ENCODE measurements around the gene PHF11. TPM values are rescaled to one million over a fixed set of nuclear protein-coding genes. Genes with fewer than 3 reads are reported as not detected.
"Not testable (repeated sequence)": the region's sequence is repeated elsewhere in the genome, so short reads cannot be mapped to it uniquely, and the experiment has no call there.

Gene PHF11
- total RNA-seq, 2 donors from 2014 or later: 16.8 to 21.0 TPM

DNA sequence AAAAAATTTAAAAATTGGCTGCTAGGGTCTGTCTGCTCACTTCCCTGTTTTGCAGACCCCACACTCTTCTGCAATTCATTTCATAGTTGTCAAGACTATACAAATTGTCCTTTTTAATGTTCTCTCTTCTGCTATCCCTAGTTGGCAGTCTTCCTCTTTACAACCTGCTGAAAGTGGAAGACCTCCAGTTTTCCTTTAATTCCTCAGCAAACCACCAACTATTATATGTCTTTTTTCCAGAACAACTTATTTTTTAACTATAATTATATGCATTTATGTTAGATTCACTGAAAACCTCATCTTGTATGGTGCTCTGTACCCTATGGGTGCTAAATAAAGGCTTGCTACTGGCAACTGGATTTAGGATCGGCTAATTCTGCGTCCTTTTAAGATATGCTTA, 1.1 kb upstream of the PHF11 start:
- Histone ChIP-seq H3K27ac (ENCODE audit: low read depth, low read length) (no peak overlapping the region), H3K4me1 (ENCODE audit: control insufficient read depth, insufficient read depth, low read length) (no peaks in the 10 kb centered on the region), H3K9ac (ENCODE audit: extremely low read depth, low read length, poor library complexity, severe bottlenecking) (no peak overlapping the region), H3K27me3 (ENCODE audit: control insufficient read depth, insufficient read depth, low read length, poor library complexity, severe bottlenecking) (no peaks in the 10 kb centered on the region), H3K4me3 (ENCODE audit: low read length) (peak overlapping the region; percentile 71), H3K36me3 (ENCODE audit: control insufficient read depth, insufficient read depth, low read length) (no peaks in the 10 kb centered on the region), H3K9me3 (ENCODE audit: control insufficient read depth, low read length) (no peaks in the 10 kb centered on the region)
- WGBS, 2 experiments (ENCODE audit: insufficient coverage in 1 of 2, insufficient read length in 1 of 2): 100% methylated on average over 2 of the region's 2 CpGs; no CpG with 5 or more reads in 1 of the 2 experiments
- peaks cover 3% of the 10 kb centered on the region for H3K36me3 Mint-ChIP-seq (ENCODE audit: low read depth)
- no peak overlapping the region for H3K27ac Mint-ChIP-seq
- no peaks in the 10 kb centered on the region for H3K27me3 Mint-ChIP-seq (ENCODE audit: insufficient read depth)
- no peaks in the 10 kb centered on the region for H3K9me3 Mint-ChIP-seq
- peaks cover 2% of the 10 kb centered on the region for H3K4me1 Mint-ChIP-seq
- H3K4me3 Mint-ChIP-seq: peak overlapping the region; percentile 82
- TF ChIP-seq, protein P1, sequence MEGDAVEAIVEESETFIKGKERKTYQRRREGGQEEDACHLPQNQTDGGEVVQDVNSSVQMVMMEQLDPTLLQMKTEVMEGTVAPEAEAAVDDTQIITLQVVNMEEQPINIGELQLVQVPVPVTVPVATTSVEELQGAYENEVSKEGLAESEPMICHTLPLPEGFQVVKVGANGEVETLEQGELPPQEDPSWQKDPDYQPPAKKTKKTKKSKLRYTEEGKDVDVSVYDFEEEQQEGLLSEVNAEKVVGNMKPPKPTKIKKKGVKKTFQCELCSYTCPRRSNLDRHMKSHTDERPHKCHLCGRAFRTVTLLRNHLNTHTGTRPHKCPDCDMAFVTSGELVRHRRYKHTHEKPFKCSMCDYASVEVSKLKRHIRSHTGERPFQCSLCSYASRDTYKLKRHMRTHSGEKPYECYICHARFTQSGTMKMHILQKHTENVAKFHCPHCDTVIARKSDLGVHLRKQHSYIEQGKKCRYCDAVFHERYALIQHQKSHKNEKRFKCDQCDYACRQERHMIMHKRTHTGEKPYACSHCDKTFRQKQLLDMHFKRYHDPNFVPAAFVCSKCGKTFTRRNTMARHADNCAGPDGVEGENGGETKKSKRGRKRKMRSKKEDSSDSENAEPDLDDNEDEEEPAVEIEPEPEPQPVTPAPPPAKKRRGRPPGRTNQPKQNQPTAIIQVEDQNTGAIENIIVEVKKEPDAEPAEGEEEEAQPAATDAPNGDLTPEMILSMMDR (conservative IDR thresholded peaks at IDR 0.05): no peak
- DNase-seq: no peak

DNA sequence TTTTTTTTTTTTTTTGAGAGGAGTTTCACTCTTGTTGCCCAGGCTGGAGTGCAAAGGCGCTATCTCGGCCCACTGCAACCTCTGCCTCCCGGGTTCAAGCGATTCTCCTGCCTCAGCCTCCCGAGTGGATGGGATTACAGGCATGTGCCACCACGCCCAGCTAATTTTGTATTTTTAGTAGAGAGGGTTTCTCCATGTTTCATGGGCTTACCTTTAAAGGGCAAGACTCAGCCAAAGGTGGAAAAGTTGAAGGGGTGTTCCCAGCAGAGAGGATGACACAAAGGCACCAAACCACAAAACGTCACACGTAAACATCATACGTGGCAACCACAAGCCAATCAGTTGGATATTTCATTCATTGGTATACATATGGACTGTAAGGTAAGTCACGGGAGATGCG, 1.1 kb downstream of the PHF11 start:
- not testable (repeated sequence) for H3K9me3 Mint-ChIP-seq; H3K36me3 ChIP-seq (ENCODE audit: control insufficient read depth, insufficient read depth, low read length); H3K4me1 ChIP-seq (ENCODE audit: control insufficient read depth, insufficient read depth, low read length); H3K4me1 Mint-ChIP-seq; H3K27me3 ChIP-seq (ENCODE audit: control insufficient read depth, insufficient read depth, low read length, poor library complexity, severe bottlenecking); H3K4me3 ChIP-seq (ENCODE audit: low read length); H3K27ac Mint-ChIP-seq; H3K27ac ChIP-seq (ENCODE audit: low read depth, low read length); H3K36me3 Mint-ChIP-seq (ENCODE audit: low read depth); H3K9ac ChIP-seq (ENCODE audit: extremely low read depth, low read length, poor library complexity, severe bottlenecking); DNase-seq; H3K9me3 ChIP-seq (ENCODE audit: control insufficient read depth, low read length); H3K27me3 Mint-ChIP-seq (ENCODE audit: insufficient read depth)
- peak overlapping the region; percentile 82 for H3K4me3 Mint-ChIP-seq
- WGBS, 2 experiments (ENCODE audit: insufficient coverage in 1 of 2, insufficient read length in 1 of 2): 92 to 95% methylated on average over 9 to 11 of the region's 11 CpGs

DNA sequence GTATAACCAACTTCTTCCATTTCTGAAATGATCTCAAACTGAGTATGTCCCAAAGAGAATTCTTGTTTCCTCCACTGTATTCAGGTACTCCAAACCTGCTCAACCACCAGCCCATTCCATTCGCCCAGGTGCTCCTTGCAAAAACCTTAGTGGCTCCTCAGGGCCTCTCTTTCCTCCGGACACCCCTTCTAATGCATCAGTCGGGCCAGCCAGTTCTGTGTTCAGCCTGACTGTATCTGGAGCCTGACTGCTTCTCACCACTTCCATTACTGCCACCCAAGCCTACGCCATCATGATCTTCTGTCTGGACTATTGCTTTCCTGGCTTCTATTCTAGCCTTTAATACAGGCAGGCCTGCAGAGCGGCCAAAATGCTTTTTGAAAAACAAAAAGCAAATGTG, 1.5 kb downstream of the PHF11 start:
- WGBS, 2 experiments (ENCODE audit: insufficient coverage in 1 of 2, insufficient read length in 1 of 2): 89 to 97% methylated on average over 4 to 5 of the region's 5 CpGs
- DNase-seq: no peak
- Mint-ChIP-seq H3K4me1 (peaks cover 2% of the 10 kb centered on the region), H3K27me3 (ENCODE audit: insufficient read depth) (no peaks in the 10 kb centered on the region), H3K36me3 (ENCODE audit: low read depth) (peaks cover 3% of the 10 kb centered on the region), H3K9me3 (no peaks in the 10 kb centered on the region), H3K27ac (no peak overlapping the region), H3K4me3 (no peak overlapping the region)
- Histone ChIP-seq H3K9ac (ENCODE audit: extremely low read depth, low read length, poor library complexity, severe bottlenecking) (no peak overlapping the region), H3K36me3 (ENCODE audit: control insufficient read depth, insufficient read depth, low read length) (no peaks in the 10 kb centered on the region), H3K4me3 (ENCODE audit: low read length) (no peak overlapping the region), H3K27ac (ENCODE audit: low read depth, low read length) (no peak overlapping the region), H3K27me3 (ENCODE audit: control insufficient read depth, insufficient read depth, low read length, poor library complexity, severe bottlenecking) (no peaks in the 10 kb centered on the region), H3K9me3 (ENCODE audit: control insufficient read depth, low read length) (no peaks in the 10 kb centered on the region), H3K4me1 (ENCODE audit: control insufficient read depth, insufficient read depth, low read length) (no peaks in the 10 kb centered on the region)
- TF ChIP-seq, protein P1 (conservative IDR thresholded peaks at IDR 0.05): no peak

DNA sequence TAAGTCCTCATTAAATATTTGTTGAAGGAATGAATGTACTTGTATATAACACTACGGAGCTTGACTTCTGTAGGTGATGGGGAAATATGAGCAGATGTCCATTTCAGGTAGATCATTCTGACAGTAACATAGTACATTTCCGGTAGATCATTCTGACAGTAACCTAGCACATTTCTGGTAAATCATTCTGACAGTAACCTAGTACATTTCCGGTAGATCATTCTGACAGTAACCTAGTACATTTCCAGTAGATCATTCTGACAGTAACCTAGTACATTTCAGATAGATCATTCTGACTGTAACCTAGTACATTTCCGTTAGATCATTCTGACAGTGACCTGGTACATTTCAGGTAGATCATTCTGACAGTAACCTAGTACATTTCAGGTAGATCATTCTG, 2.5 kb downstream of the PHF11 start:
- H3K4me1 ChIP-seq (ENCODE audit: control insufficient read depth, insufficient read depth, low read length): no peaks in the 10 kb centered on the region
- WGBS, 2 experiments (ENCODE audit: insufficient coverage in 1 of 2, insufficient read length in 1 of 2): 86 to 93% methylated on average over 4 of the region's 4 CpGs
- H3K4me3 Mint-ChIP-seq: no peak overlapping the region
- H3K27ac Mint-ChIP-seq: no peak overlapping the region
- H3K36me3 ChIP-seq (ENCODE audit: control insufficient read depth, insufficient read depth, low read length): no peaks in the 10 kb centered on the region
- peaks cover 2% of the 10 kb centered on the region for H3K4me1 Mint-ChIP-seq
- no peak overlapping the region for H3K27ac ChIP-seq (ENCODE audit: low read depth, low read length)
- no peaks in the 10 kb centered on the region for H3K27me3 ChIP-seq (ENCODE audit: control insufficient read depth, insufficient read depth, low read length, poor library complexity, severe bottlenecking)
- no peaks in the 10 kb centered on the region for H3K27me3 Mint-ChIP-seq (ENCODE audit: insufficient read depth)
- TF ChIP-seq, protein P1 (conservative IDR thresholded peaks at IDR 0.05): no peak
- H3K9ac ChIP-seq (ENCODE audit: extremely low read depth, low read length, poor library complexity, severe bottlenecking): no peak overlapping the region
- no peaks in the 10 kb centered on the region for H3K9me3 Mint-ChIP-seq
- H3K36me3 Mint-ChIP-seq (ENCODE audit: low read depth): peaks cover 9% of the 10 kb centered on the region
- H3K9me3 ChIP-seq (ENCODE audit: control insufficient read depth, low read length): no peaks in the 10 kb centered on the region
- DNase-seq: no peak
- no peak overlapping the region for H3K4me3 ChIP-seq (ENCODE audit: low read length)
